ENCODE data around the gene NAA20. TPM values are rescaled to one million over a fixed set of nuclear protein-coding genes. Genes with fewer than 3 reads are reported as not detected.

The NAA20 gene
- total and polyA plus RNA-seq, 2 of the 13 experiments (the other 11 are each of a cell fraction or from before 2014, with no cell fraction given) = 81.9 to 82.8 TPM

GRCh38 chr20:20009784-20010253 lies 7.3 kb upstream of the NAA20 start (continued):
- no peak for TF ChIP-seq BCLAF1 (IDR thresholded peaks at IDR 0.05)
- TF ChIP-seq JUND (CRISPR knock-in tag; IDR thresholded peaks at IDR 0.05) = no peak
- no peak for TF ChIP-seq GMEB2 (CRISPR knock-in tag; IDR thresholded peaks at IDR 0.05; ENCODE audit: low read depth)
- no peak for TF ChIP-seq TCF7 (IDR thresholded peaks at IDR 0.05; ENCODE audit: low read depth)
- no peak; the same call in 1 of the 2 replicates for TF ChIP-seq DRAP1 (CRISPR knock-in tag; IDR thresholded peaks at IDR 0.05)
- TF ChIP-seq MAFF (IDR thresholded peaks at IDR 0.05; ENCODE audit: low read depth, low read length) = no peak
- peak; percentile 88 for TF ChIP-seq ZNF501 (CRISPR knock-in tag; IDR thresholded peaks at IDR 0.05)
- TF ChIP-seq ZSCAN31 (CRISPR knock-in tag; IDR thresholded peaks at IDR 0.05; ENCODE audit: low read depth) = no peak
- TF ChIP-seq ZXDC (CRISPR knock-in tag; IDR thresholded peaks at IDR 0.05) = no peak
- TF ChIP-seq ZGPAT (CRISPR knock-in tag; IDR thresholded peaks at IDR 0.05) = no peak
- TF ChIP-seq ZBTB3 (CRISPR knock-in tag; IDR thresholded peaks at IDR 0.05; ENCODE audit: borderline replicate concordance, low read depth) = no peak
- TF ChIP-seq KLF11 (CRISPR knock-in tag; IDR thresholded peaks at IDR 0.05) = no peak
- TF ChIP-seq ZNF776 (CRISPR knock-in tag; IDR thresholded peaks at IDR 0.05) = no peak
- no peak for TF ChIP-seq SAFB2 (CRISPR knock-in tag; IDR thresholded peaks at IDR 0.05; ENCODE audit: borderline replicate concordance, low read depth)
- TF ChIP-seq USF2 (IDR thresholded peaks at IDR 0.05; ENCODE audit: low read depth, low read length) = no peak
- no peak for TF ChIP-seq USF2 (CRISPR knock-in tag; IDR thresholded peaks at IDR 0.05; ENCODE audit: borderline replicate concordance)
- no peak for TF ChIP-seq FOXO4 (CRISPR knock-in tag; conservative IDR thresholded peaks at IDR 0.05)
- TF ChIP-seq BRCA1 (CRISPR knock-in tag; IDR thresholded peaks at IDR 0.05) = no peak
